ENCODE measurements around the gene COLGALT1. TPM values are rescaled to one million over a fixed set of nuclear protein-coding genes. Genes with fewer than 3 reads are reported as not detected.

Gene COLGALT1
- total and polyA plus RNA-seq, 4 donors, result 14.4 to 32.2 (median 22.5) TPM

GRCh38 chr19:17629760-17630159 lies 74.3 kb downstream of the COLGALT1 start:
- Histone ChIP-seq H3K4me1 (ENCODE audit: control insufficient read depth in 4 of 4, insufficient read depth in 4 of 4, low read length in 3 of 4) (no peaks in the 10 kb centered on the region), H3K4me3 (ENCODE audit: low read depth in 1 of 3, low read length in 3 of 3) (no peak overlapping the region), H3K9ac (ENCODE audit: low read depth in 1 of 2, low read length in 2 of 2) (no peak overlapping the region), H3K27me3 (ENCODE audit: control insufficient read depth in 4 of 4, insufficient read depth in 4 of 4, low read length in 3 of 4) (peaks cover 0 to 2% (median 0%) of the 10 kb centered on the region in 4 donors), H3K36me3 (ENCODE audit: control insufficient read depth in 4 of 4, insufficient read depth in 3 of 4, low read depth in 1 of 4, low read length in 3 of 4) (no peaks in the 10 kb centered on the region), H3K27ac (ENCODE audit: low read depth in 1 of 2, low read length in 2 of 2) (no peak overlapping the region), H3K9me3 (ENCODE audit: control insufficient read depth in 4 of 4, low read length in 3 of 4) (no peaks in the 10 kb centered on the region)
- TF ChIP-seq YY1 (IDR thresholded peaks at IDR 0.05) (no peak), HNF4G (IDR thresholded peaks at IDR 0.05) (no peak), MAX (IDR thresholded peaks at IDR 0.05) (no peak), HNF4A (conservative IDR thresholded peaks at IDR 0.05) (no peak), GABPA (IDR thresholded peaks at IDR 0.05 in 1 of 2, conservative IDR thresholded peaks at IDR 0.05 in 1 of 2) (no peak), ZBTB33 (IDR thresholded peaks at IDR 0.05) (no peak), NR2F2 (IDR thresholded peaks at IDR 0.05) (no peak), SP1 (IDR thresholded peaks at IDR 0.05) (no peak), FOXA1 (IDR thresholded peaks at IDR 0.05) (no peak), FOXA2 (IDR thresholded peaks at IDR 0.05) (no peak)
- WGBS, result 86% methylated on average over 2 of the region's 2 CpGs
- no peak for DNase-seq (ENCODE audit: low spot score)

- TF ChIP-seq ATF3 (IDR thresholded peaks at IDR 0.05), result no peak
- TF ChIP-seq ZBTB33 (IDR thresholded peaks at IDR 0.05), result no peak
- TF ChIP-seq REST (IDR thresholded peaks at IDR 0.05), result no peak
- no peak for TF ChIP-seq FOXA1 (IDR thresholded peaks at IDR 0.05)
- TF ChIP-seq RAD21 (IDR thresholded peaks at IDR 0.05), result no peak
- TF ChIP-seq SP1 (IDR thresholded peaks at IDR 0.05), result no peak
- no peak for TF ChIP-seq HNF4G (IDR thresholded peaks at IDR 0.05)
- TF ChIP-seq JUND (IDR thresholded peaks at IDR 0.05), result no peak
- Histone ChIP-seq H3K9ac (ENCODE audit: low read depth in 1 of 2, low read length in 2 of 2) (no peak overlapping the region), H3K9me3 (ENCODE audit: control insufficient read depth in 4 of 4, low read length in 3 of 4) (no peaks in the 10 kb centered on the region), H3K27ac (ENCODE audit: low read depth in 1 of 2, low read length in 2 of 2) (no peak overlapping the region), H3K27me3 (ENCODE audit: control insufficient read depth in 4 of 4, insufficient read depth in 4 of 4, low read length in 3 of 4) (peaks cover 0 to 2% (median 0%) of the 10 kb centered on the region in 4 donors), H3K36me3 (ENCODE audit: control insufficient read depth in 4 of 4, insufficient read depth in 3 of 4, low read depth in 1 of 4, low read length in 3 of 4) (no peaks in the 10 kb centered on the region), H3K4me3 (ENCODE audit: low read depth in 1 of 3, low read length in 3 of 3) (no peak overlapping the region), H3K4me1 (ENCODE audit: control insufficient read depth in 4 of 4, insufficient read depth in 4 of 4, low read length in 3 of 4) (no peaks in the 10 kb centered on the region)
- 85% methylated on average over 9 of the region's 9 CpGs for WGBS
- DNase-seq (ENCODE audit: low spot score), result no peak
Observed at GRCh38 chr19:17632577-17632976, 77.1 kb downstream of the COLGALT1 start.

Other genes starting within 250 kb of the COLGALT1 start
- 100 to 1,000 TPM in 1 of 2 donors, 10 to 100 TPM in 1; 23.3 to 123 TPM for gene MRPL34, start 249.8 kb upstream of the COLGALT1 start, total RNA-seq
- 100 to 1,000 TPM; 158 to 301 TPM for gene MRPL34, start 249.8 kb upstream of the COLGALT1 start, polyA plus RNA-seq
- 10 to 100 TPM in 1 of 2 donors, 1 to 10 TPM in 1; 7.9 to 13.5 TPM for gene DDA1, start 246.1 kb upstream of the COLGALT1 start, total RNA-seq
- gene DDA1, start 246.1 kb upstream of the COLGALT1 start, polyA plus RNA-seq, result 10 to 100 TPM; 28.2 to 37.9 TPM
- 1 to 10 TPM; 1.8 to 5.8 TPM for gene ANO8, start 220.8 kb upstream of the COLGALT1 start, total RNA-seq
- 1 to 10 TPM in 1 of 2 donors, under 1 TPM in 1; 0.75 to 2.3 TPM for gene ANO8, start 220.8 kb upstream of the COLGALT1 start, polyA plus RNA-seq
- gene GTPBP3, start 218.1 kb upstream of the COLGALT1 start, total RNA-seq, result 10 to 100 TPM in 1 of 2 donors, 1 to 10 TPM in 1; 9.8 to 15.5 TPM
- gene GTPBP3, start 218.1 kb upstream of the COLGALT1 start, polyA plus RNA-seq, result 1 to 10 TPM; 4.9 to 9.4 TPM
- 10 to 100 TPM in 1 of 2 donors, 1 to 10 TPM in 1; 7.4 to 11.8 TPM for gene PLVAP, start 178.3 kb upstream of the COLGALT1 start, total RNA-seq
- gene PLVAP, start 178.3 kb upstream of the COLGALT1 start, polyA plus RNA-seq, result 1 to 10 TPM; 4.2 to 9.9 TPM
- under 1 TPM in 1 of 2 donors, not detected in 1; 0.50 TPM for gene CCDC194, start 161.5 kb upstream of the COLGALT1 start, total RNA-seq
- under 1 TPM in 1 of 2 donors, not detected in 1; 0.12 TPM for gene CCDC194, start 161.5 kb upstream of the COLGALT1 start, polyA plus RNA-seq
- gene BST2, start 150.0 kb upstream of the COLGALT1 start, total RNA-seq, result 10 to 100 TPM; 25.6 to 67.4 TPM
- 100 to 1,000 TPM; 179 to 239 TPM for gene BST2, start 150.0 kb upstream of the COLGALT1 start, polyA plus RNA-seq
- 10 to 100 TPM in 1 of 2 donors, 1 to 10 TPM in 1; 9.8 to 17.2 TPM for gene MVB12A, start 135.6 kb upstream of the COLGALT1 start, total RNA-seq
- 10 to 100 TPM; 14.3 to 22.8 TPM for gene MVB12A, start 135.6 kb upstream of the COLGALT1 start, polyA plus RNA-seq
- under 1 TPM; 0.08 to 0.14 TPM for gene TMEM221, start 107.0 kb upstream of the COLGALT1 start, total RNA-seq
- under 1 TPM; 0.06 to 0.15 TPM for gene TMEM221, start 107.0 kb upstream of the COLGALT1 start, polyA plus RNA-seq
- gene NXNL1, start 94.7 kb upstream of the COLGALT1 start, total RNA-seq, result not detected
- not detected for gene NXNL1, start 94.7 kb upstream of the COLGALT1 start, polyA plus RNA-seq
- gene SLC27A1, start 85.1 kb upstream of the COLGALT1 start, total RNA-seq, result 1 to 10 TPM; 3.5 to 7.4 TPM
- 1 to 10 TPM; 2.4 to 4.4 TPM for gene SLC27A1, start 85.1 kb upstream of the COLGALT1 start, polyA plus RNA-seq
- 10 to 100 TPM; 16.9 to 25.7 TPM for gene PGLS, start 44.0 kb upstream of the COLGALT1 start, total RNA-seq
- gene PGLS, start 44.0 kb upstream of the COLGALT1 start, polyA plus RNA-seq, result 10 to 100 TPM; 32.8 to 62.2 TPM
- gene UNC13A, start 132.7 kb downstream of the COLGALT1 start, total RNA-seq, result under 1 TPM in 1 of 2 donors, not detected in 1; under 0.01 TPM
- under 1 TPM in 1 of 2 donors, not detected in 1; 0.01 TPM for gene UNC13A, start 132.7 kb downstream of the COLGALT1 start, polyA plus RNA-seq
- gene MAP1S, start 163.8 kb downstream of the COLGALT1 start, total RNA-seq, result 10 to 100 TPM in 1 of 2 donors, 1 to 10 TPM in 1; 8.2 to 20.3 TPM
- 10 to 100 TPM in 1 of 2 donors, 1 to 10 TPM in 1; 8.2 to 12.9 TPM for gene MAP1S, start 163.8 kb downstream of the COLGALT1 start, polyA plus RNA-seq
- 1 to 10 TPM; 2.1 to 2.8 TPM for gene FCHO1, start 195.8 kb downstream of the COLGALT1 start, total RNA-seq
- gene FCHO1, start 195.8 kb downstream of the COLGALT1 start, polyA plus RNA-seq, result 1 to 10 TPM in 1 of 2 donors, under 1 TPM in 1; 0.69 to 1.3 TPM
- gene B3GNT3, start 239.5 kb downstream of the COLGALT1 start, total RNA-seq, result 1 to 10 TPM in 1 of 2 donors, under 1 TPM in 1; 0.14 to 1.0 TPM
- gene B3GNT3, start 239.5 kb downstream of the COLGALT1 start, polyA plus RNA-seq, result 1 to 10 TPM; 1.1 to 2.1 TPM